NCI-H524 treated with DMSO at 0.1 percent for 48 hours (cell line): ENCODE measurements around the gene COL8A2.

Source experiments
- DNase-seq: peaks from one replicate; lab custom pipeline; 2025; lab: John Stamatoyannopoulos, UW

Gene COL8A2

DNA sequence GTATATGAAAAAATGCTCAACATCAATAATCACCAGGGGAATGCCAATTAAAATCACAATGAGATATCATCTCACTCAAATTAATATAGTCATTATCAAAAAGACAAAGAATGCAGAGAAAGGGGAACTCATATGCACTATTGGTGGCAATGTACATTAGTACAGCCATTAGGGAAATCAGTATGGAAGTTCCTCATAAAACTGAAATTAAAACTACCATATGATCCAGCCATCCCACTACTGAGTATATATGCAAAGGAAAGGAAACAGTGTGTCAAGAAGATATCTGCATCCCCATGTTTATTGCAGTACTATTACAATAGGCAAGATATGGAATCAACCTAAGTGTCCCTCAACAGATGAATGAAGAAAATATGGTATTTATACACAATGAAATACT lies 73.2 kb downstream of the COL8A2 start:
- no peak for DNase-seq
